ENCODE measurements around the gene SUSD3. TPM values are rescaled to one million over a fixed set of nuclear protein-coding genes. Genes with fewer than 3 reads are reported as not detected.

SUSD3 gene
- total RNA-seq, 3 donors from 2014 or later, result 1.3 to 52.4 (median 45.9) TPM

DNA sequence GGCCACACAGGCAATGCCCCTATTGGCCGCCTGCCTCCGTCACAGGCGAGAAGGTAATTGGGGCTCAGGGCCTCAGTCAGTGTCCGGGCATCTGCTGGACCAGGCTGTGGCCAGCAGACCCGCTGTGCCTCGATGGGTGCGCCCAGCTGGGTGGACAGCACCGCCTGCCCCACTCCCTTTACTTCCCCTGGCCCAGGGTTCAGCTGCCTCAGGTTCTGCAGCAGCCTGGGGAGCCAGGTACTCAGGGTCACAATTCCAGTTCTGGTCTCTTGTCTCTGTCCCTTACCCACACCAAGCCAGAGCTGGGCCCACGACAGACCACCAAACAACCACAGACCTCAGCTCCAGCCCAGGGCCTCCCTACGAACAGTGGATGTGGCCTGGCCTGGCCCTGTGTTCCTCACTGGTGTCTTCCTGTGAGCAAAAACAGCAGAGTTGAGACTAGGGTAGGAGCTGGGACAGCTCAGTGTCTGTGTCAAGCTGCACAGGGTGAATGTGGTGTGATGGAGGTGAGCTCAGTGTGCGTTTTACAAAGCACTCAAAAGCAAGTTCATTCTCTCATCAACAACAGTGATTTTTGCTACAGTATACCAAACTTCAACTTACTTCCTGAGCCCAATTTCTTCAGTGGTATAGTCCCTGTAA, 33.4 kb upstream of the SUSD3 start:
- Histone ChIP-seq H3K27ac (no peak overlapping the region), H3K9me3 (no peaks in the 10 kb centered on the region), H3K4me3 (no peak overlapping the region), H3K36me3 (no peaks in the 10 kb centered on the region), H3K4me1 (no peaks in the 10 kb centered on the region), H3K27me3 (no peaks in the 10 kb centered on the region)
- intact Hi-C loops (cut with DNase I; ENCODE audit: low total_unique reads), result no loop called here
- no peak for DNase-seq (ENCODE audit: low spot score in 2 of 2)
- TF ChIP-seq POLR2A (IDR thresholded peaks at IDR 0.05) (no peak), CTCF (IDR thresholded peaks at IDR 0.05) (no peak), POLR2AphosphoS5 (IDR thresholded peaks at IDR 0.05) (no peak)

DNA sequence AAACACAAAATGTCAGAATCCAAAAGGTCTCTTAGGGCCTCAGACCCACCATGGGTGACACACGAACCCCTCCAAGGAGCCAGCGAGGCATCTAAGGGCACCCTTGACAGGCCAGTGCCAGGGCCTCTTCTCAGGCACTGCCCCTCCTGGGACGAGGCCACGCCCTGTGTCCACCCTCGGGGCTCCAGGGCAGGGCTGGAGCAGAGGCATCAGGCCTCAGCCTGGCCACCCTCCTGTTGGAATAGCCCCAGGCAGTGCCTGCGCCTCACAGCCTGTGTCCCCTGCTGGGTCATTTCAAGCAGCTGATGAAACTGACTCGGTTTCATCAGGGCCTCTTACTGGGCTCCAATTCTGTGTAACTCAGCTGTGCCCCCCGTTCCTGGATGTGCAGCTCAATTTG, 32.8 kb upstream of the SUSD3 start:
- Histone ChIP-seq H3K4me1 (no peaks in the 10 kb centered on the region), H3K9me3 (no peaks in the 10 kb centered on the region), H3K4me3 (no peak overlapping the region), H3K36me3 (no peaks in the 10 kb centered on the region), H3K27me3 (no peaks in the 10 kb centered on the region), H3K27ac (no peak overlapping the region)
- TF ChIP-seq POLR2A (IDR thresholded peaks at IDR 0.05) (no peak), POLR2AphosphoS5 (IDR thresholded peaks at IDR 0.05) (no peak), CTCF (IDR thresholded peaks at IDR 0.05) (no peak)
- DNase-seq (ENCODE audit: low spot score in 2 of 2), result no peak
- intact Hi-C loops (cut with DNase I; ENCODE audit: low total_unique reads), result no loop called here

DNA sequence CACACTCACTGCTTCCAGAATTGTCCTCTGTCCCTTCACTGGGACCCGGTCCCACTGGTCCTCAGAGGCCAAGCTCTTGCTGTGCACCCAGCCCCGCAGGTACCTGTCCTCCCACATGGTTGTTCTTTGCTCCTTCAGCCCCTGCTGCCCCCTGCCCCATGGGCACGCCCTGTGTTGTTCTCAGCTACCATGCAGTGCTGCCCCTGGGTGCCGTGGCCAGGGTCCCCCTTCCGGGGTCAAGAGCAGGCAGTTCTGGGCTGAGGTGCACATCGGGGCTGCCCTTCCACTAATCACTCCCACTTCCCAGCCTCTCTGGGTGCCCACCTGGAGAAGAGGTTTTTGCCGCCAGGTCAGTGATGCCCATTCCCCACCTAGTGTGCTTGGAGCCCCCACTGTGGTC, 31.9 kb upstream of the SUSD3 start:
- intact Hi-C loops (cut with DNase I; ENCODE audit: low total_unique reads), result no loop called here
- H3K27me3 ChIP-seq, result no peaks in the 10 kb centered on the region
- no peak overlapping the region for H3K27ac ChIP-seq
- DNase-seq (ENCODE audit: low spot score in 2 of 2), result no peak
- no peaks in the 10 kb centered on the region for H3K36me3 ChIP-seq
- H3K4me3 ChIP-seq, result no peak overlapping the region
- no peaks in the 10 kb centered on the region for H3K4me1 ChIP-seq
- TF ChIP-seq POLR2AphosphoS5 (IDR thresholded peaks at IDR 0.05) (no peak), CTCF (IDR thresholded peaks at IDR 0.05) (no peak), POLR2A (IDR thresholded peaks at IDR 0.05) (no peak)
- no peaks in the 10 kb centered on the region for H3K9me3 ChIP-seq

GRCh38 chr9:93027750-93028149, 30.8 kb upstream of the SUSD3 start:
- no peak overlapping the region for H3K4me3 ChIP-seq
- H3K36me3 ChIP-seq, result no peaks in the 10 kb centered on the region
- TF ChIP-seq POLR2AphosphoS5 (IDR thresholded peaks at IDR 0.05) (no peak), CTCF (IDR thresholded peaks at IDR 0.05) (no peak), POLR2A (IDR thresholded peaks at IDR 0.05) (no peak)
- H3K27me3 ChIP-seq, result no peaks in the 10 kb centered on the region
- DNase-seq (ENCODE audit: low spot score in 2 of 2), result no peak
- no peak overlapping the region for H3K27ac ChIP-seq
- H3K4me1 ChIP-seq, result no peaks in the 10 kb centered on the region
- no peaks in the 10 kb centered on the region for H3K9me3 ChIP-seq
- intact Hi-C loops (cut with DNase I; ENCODE audit: low total_unique reads), result no loop called here

DNA sequence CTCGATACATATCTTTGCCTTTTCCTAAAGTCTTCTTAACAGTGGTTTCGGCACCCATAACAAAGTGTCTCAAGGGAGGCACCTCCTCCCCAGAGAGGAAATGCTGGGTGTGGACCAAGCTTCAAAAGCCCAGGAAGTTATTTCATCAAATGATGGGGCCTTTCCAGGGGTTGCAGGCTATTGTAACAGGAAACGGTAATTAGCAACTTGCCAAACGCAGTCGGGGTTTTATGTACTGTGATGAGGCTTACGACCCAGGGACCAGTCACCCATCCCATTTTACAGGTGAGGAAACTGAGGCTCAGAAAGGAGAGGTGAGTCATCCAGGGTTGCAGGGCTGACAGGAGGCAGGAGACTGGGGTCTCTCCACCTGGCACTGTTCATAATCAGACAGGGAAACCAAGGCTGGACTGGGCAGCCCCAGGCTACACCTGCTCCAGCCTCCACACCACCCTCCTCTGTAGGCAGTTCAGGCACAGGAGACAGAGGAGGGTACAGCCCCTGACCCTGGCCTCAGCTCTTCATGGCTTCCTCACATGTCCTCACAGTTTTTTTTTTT, 30.0 kb upstream of the SUSD3 start:
- Histone ChIP-seq H3K27me3 (no peaks in the 10 kb centered on the region), H3K4me1 (no peaks in the 10 kb centered on the region), H3K4me3 (no peak overlapping the region), H3K9me3 (no peaks in the 10 kb centered on the region), H3K36me3 (no peaks in the 10 kb centered on the region), H3K27ac (no peak overlapping the region)
- intact Hi-C loops (cut with DNase I; ENCODE audit: low total_unique reads), result no loop called here
- no peak for DNase-seq (ENCODE audit: low spot score in 2 of 2)
- TF ChIP-seq CTCF (IDR thresholded peaks at IDR 0.05) (no peak), POLR2AphosphoS5 (IDR thresholded peaks at IDR 0.05) (no peak), POLR2A (IDR thresholded peaks at IDR 0.05) (no peak)

All from breast epithelium (tissue), 4 donors.